Measurements from ENCODE around the gene CELA3A. TPM values are rescaled to one million over a fixed set of nuclear protein-coding genes. Genes with fewer than 3 reads are reported as not detected.

CELA3A gene
- total RNA-seq, 1 donor from 2014 or later: not detected

- peak within 1 kb of the TSS; percentile 29 for H2AFZ ChIP-seq (ENCODE audit: low read depth, low read length)
- FAIRE-seq: no peak
Measured at GRCh38 chr1:22052115-22053016, 50.9 kb downstream of the CELA3A start, which contains the start of gene CDC42. TSS of gene CDC42 (plus strand) at chr1:22052709. CDS start at chr1:22078479, 25,770 bp downstream.

GRCh38 chr1:22053017-22053860 is 51.8 kb downstream of the CELA3A start:
- H2AFZ ChIP-seq (ENCODE audit: low read depth, low read length): no peak overlapping the region
- peak overlapping the region; percentile 91 for H3K4me2 ChIP-seq (ENCODE audit: low read length)
- H3K9me3 ChIP-seq (ENCODE audit: insufficient read depth, low read depth, low read length): no peaks in the 10 kb centered on the region
- peak overlapping the region; percentile 95 for H3K9ac ChIP-seq (ENCODE audit: low read length)
- DNase-seq (ENCODE audit: low read depth) (peak; percentile 84), FAIRE-seq (no peak)
- H3K79me2 ChIP-seq (ENCODE audit: insufficient read depth, low read length): peaks cover 55% of the 10 kb centered on the region
- Mint-ChIP-seq H3K36me3 (ENCODE audit: low read depth, unreplicated experiment) (peaks cover 4% of the 10 kb centered on the region), H3K27ac (ENCODE audit: unreplicated experiment) (peak overlapping the region; percentile 94), H3K9me3 (ENCODE audit: unreplicated experiment) (no peaks in the 10 kb centered on the region), H3K27me3 (ENCODE audit: low read depth, unreplicated experiment) (no peaks in the 10 kb centered on the region), H3K4me3 (ENCODE audit: unreplicated experiment) (peak overlapping the region; percentile 92), H3K4me1 (ENCODE audit: low read depth, unreplicated experiment) (peaks cover 19% of the 10 kb centered on the region)
- peak overlapping the region; percentile 88 for H3K4me3 ChIP-seq (ENCODE audit: insufficient read depth, low read depth, low read length)
- H3K36me3 ChIP-seq (ENCODE audit: insufficient read depth, low read length): peaks cover 14% of the 10 kb centered on the region
- H3K27ac ChIP-seq (ENCODE audit: low read depth, low read length): peak overlapping the region; percentile 98
- H4K20me1 ChIP-seq (ENCODE audit: insufficient read depth, low read length): peaks cover 48% of the 10 kb centered on the region
- H3K4me1 ChIP-seq (ENCODE audit: insufficient read depth, low read length): peaks cover 16% of the 10 kb centered on the region
- H3K27me3 ChIP-seq (ENCODE audit: insufficient read depth, low read length): no peaks in the 10 kb centered on the region
- no peak for TF ChIP-seq EZH2 (IDR thresholded peaks at IDR 0.05; ENCODE audit: insufficient read depth, low read length)
- TF ChIP-seq CTCF (IDR thresholded peaks at IDR 0.05; ENCODE audit: insufficient read depth, low read depth, low read length): no peak

More at GRCh38 chr1:22052115-22053016, 50.9 kb downstream of the CELA3A start, which contains the start of gene CDC42:
- H3K27me3 ChIP-seq (ENCODE audit: insufficient read depth, low read length): no peaks in the 10 kb centered on the region
- H3K9ac ChIP-seq (ENCODE audit: low read length): peak within 1 kb of the TSS; percentile 95
- no peaks in the 10 kb centered on the region for H3K9me3 ChIP-seq (ENCODE audit: insufficient read depth, low read depth, low read length)
- peak within 1 kb of the TSS; percentile 91 for H3K4me2 ChIP-seq (ENCODE audit: low read length)
- peaks cover 16% of the 10 kb centered on the region for H3K4me1 ChIP-seq (ENCODE audit: insufficient read depth, low read length)
- peak; percentile 88 for DNase-seq (ENCODE audit: low read depth)
- peak within 1 kb of the TSS; percentile 98 for H3K27ac ChIP-seq (ENCODE audit: low read depth, low read length)
- TF ChIP-seq CTCF (IDR thresholded peaks at IDR 0.05; ENCODE audit: insufficient read depth, low read depth, low read length): no peak
- TF ChIP-seq EZH2 (IDR thresholded peaks at IDR 0.05; ENCODE audit: insufficient read depth, low read length): no peak
- peaks cover 4% of the 10 kb centered on the region for H3K36me3 Mint-ChIP-seq (ENCODE audit: low read depth, unreplicated experiment)
- H3K4me1 Mint-ChIP-seq (ENCODE audit: low read depth, unreplicated experiment): peaks cover 14% of the 10 kb centered on the region
- peaks cover 46% of the 10 kb centered on the region for H3K79me2 ChIP-seq (ENCODE audit: insufficient read depth, low read length)
- H3K36me3 ChIP-seq (ENCODE audit: insufficient read depth, low read length): peaks cover 9% of the 10 kb centered on the region
- no peaks in the 10 kb centered on the region for H3K27me3 Mint-ChIP-seq (ENCODE audit: low read depth, unreplicated experiment)
- peak within 1 kb of the TSS; percentile 94 for H3K27ac Mint-ChIP-seq (ENCODE audit: unreplicated experiment)
- H4K20me1 ChIP-seq (ENCODE audit: insufficient read depth, low read length): peaks cover 39% of the 10 kb centered on the region
- H3K9me3 Mint-ChIP-seq (ENCODE audit: unreplicated experiment): no peaks in the 10 kb centered on the region
- H3K4me3 ChIP-seq (ENCODE audit: insufficient read depth, low read depth, low read length): peak within 1 kb of the TSS; percentile 88
- peak within 1 kb of the TSS; percentile 92 for H3K4me3 Mint-ChIP-seq (ENCODE audit: unreplicated experiment)

Measured in astrocyte (in vitro differentiated cells and primary cell).